WTC11 (cell line): ENCODE results near the gene MRTFA. TPM values are rescaled to one million over a fixed set of nuclear protein-coding genes. Genes with fewer than 3 reads are reported as not detected.

Experiments used
- ATAC-seq: fragments of 200-7000 bp; cut with Tn5 transposase; 2 replicates; pipeline ENCODE4 v1.10.0; 2021; ENCODE audit warnings: mild to moderate bottlenecking, moderate library complexity
- CTCF ChIA-PET: fragments of 300-600 bp; sonication (Branson Sonifier 250); formaldehyde crosslinking; loops from one replicate; lab custom pipeline; 2021; ENCODE audit warnings: antibody characterized with exemption; lab: Charles Lee
- POLR2A ChIA-PET: fragments of 350-600 bp; sonication (Branson Sonifier 250); formaldehyde crosslinking; loops from one replicate; lab custom pipeline; 2021; ENCODE audit warnings: antibody characterized with exemption; lab: Charles Lee
- DNase-seq: peaks from one replicate; pipeline ENCODE4 v3.0.0; 2021; ENCODE audit warnings: low spot score
- H3K27ac Mint-ChIP-seq: 2 replicates; pipeline ENCODE4 v1.8.0; 2021; ENCODE audit warnings: mixed read lengths
- H3K27me3 Mint-ChIP-seq: 2 replicates; pipeline ENCODE4 v1.8.0; 2021; ENCODE audit warnings: low read depth, mild to moderate bottlenecking, moderate library complexity, mixed read lengths
- H3K36me3 Mint-ChIP-seq: 2 replicates; pipeline ENCODE4 v1.8.0; 2021; ENCODE audit warnings: mixed read lengths
- H3K4me1 Mint-ChIP-seq: 2 replicates; pipeline ENCODE4 v1.8.0; 2022; ENCODE audit warnings: mixed read lengths
- H3K4me3 Mint-ChIP-seq: 2 replicates; pipeline ENCODE4 v1.8.0; 2021; ENCODE audit warnings: mild to moderate bottlenecking, moderate library complexity, mixed read lengths
- H3K9me3 Mint-ChIP-seq: 2 replicates; pipeline ENCODE4 v1.8.0; 2021; ENCODE audit warnings: mixed read lengths
- AFF4 ChIP-seq: sonication (generic); formaldehyde crosslinking; IDR thresholded peaks from 2 replicates; pipeline ENCODE4 v1.8.1; 2023; ENCODE audit warnings: mild to moderate bottlenecking, missing genetic modification reagents, borderline replicate concordance
- CBFB ChIP-seq: sonication (generic); formaldehyde crosslinking; IDR thresholded peaks from 2 replicates; pipeline ENCODE4 v1.8.1; 2022; ENCODE audit warnings: mild to moderate bottlenecking, low read depth, missing genetic modification reagents
- CDX4 ChIP-seq: fragments of 250-450 bp; sonication (Bioruptor Pico); IDR thresholded peaks from 2 replicates; pipeline ENCODE4 v1.9.0; 2021; ENCODE audit warnings: moderate library complexity, mild to moderate bottlenecking, inconsistent platforms, borderline replicate concordance
- FOXP1 ChIP-seq: sonication (generic); formaldehyde crosslinking; IDR thresholded peaks from 2 replicates; pipeline ENCODE4 v1.8.0; 2022; ENCODE audit warnings: missing genetic modification reagents, mild to moderate bottlenecking, moderate library complexity, borderline replicate concordance
- GTF2I ChIP-seq: fragments of 250-450 bp; sonication (Bioruptor Pico); conservative IDR thresholded peaks from 2 replicates; pipeline ENCODE4 v1.4.0; 2021; ENCODE audit warnings: mild to moderate bottlenecking
- IRF2 ChIP-seq: sonication (generic); formaldehyde crosslinking; IDR thresholded peaks from 2 replicates; pipeline ENCODE4 v1.8.0; 2022; ENCODE audit warnings: low read depth, missing genetic modification reagents, borderline replicate concordance
- MLX ChIP-seq: sonication (generic); formaldehyde crosslinking; IDR thresholded peaks from 2 replicates; pipeline ENCODE4 v1.8.1; 2023; ENCODE audit warnings: mild to moderate bottlenecking, missing genetic modification reagents, moderate library complexity
- NR1H2 ChIP-seq: sonication (generic); formaldehyde crosslinking; IDR thresholded peaks from 2 replicates; pipeline ENCODE4 v1.9.0; 2021; ENCODE audit warnings: mild to moderate bottlenecking, moderate library complexity, missing genetic modification reagents
- PRRX2 ChIP-seq: fragments of 250-450 bp; sonication (Bioruptor Pico); IDR thresholded peaks from 2 replicates; pipeline ENCODE4 v1.8.0; 2021; ENCODE audit warnings: mild to moderate bottlenecking
- RELA ChIP-seq: sonication (generic); formaldehyde crosslinking; IDR thresholded peaks from 2 replicates; pipeline ENCODE4 v1.8.1; 2022; ENCODE audit warnings: missing genetic modification reagents, mild to moderate bottlenecking, borderline replicate concordance
- SMAD3 ChIP-seq: sonication (generic); formaldehyde crosslinking; IDR thresholded peaks from 2 replicates; pipeline ENCODE4 v1.8.0; 2022; ENCODE audit warnings: missing genetic modification reagents, mild to moderate bottlenecking, borderline replicate concordance
- SOX15 ChIP-seq: fragments of 250-450 bp; sonication (Bioruptor Pico); IDR thresholded peaks from 2 replicates; pipeline ENCODE4 v1.9.0; 2021; ENCODE audit warnings: mild to moderate bottlenecking
- STAT6 ChIP-seq: sonication (generic); formaldehyde crosslinking; conservative IDR thresholded peaks from 2 replicates; pipeline ENCODE4 v1.8.1; 2023; ENCODE audit warnings: mild to moderate bottlenecking, low read depth, missing genetic modification reagents, moderate library complexity
- TEAD4 ChIP-seq: sonication (generic); formaldehyde crosslinking; IDR thresholded peaks from 2 replicates; pipeline ENCODE4 v1.8.0; 2022; ENCODE audit warnings: mild to moderate bottlenecking, missing genetic modification reagents
- USF2 ChIP-seq: sonication (generic); formaldehyde crosslinking; IDR thresholded peaks from 2 replicates; pipeline ENCODE4 v1.8.1; 2023; ENCODE audit warnings: mild to moderate bottlenecking, missing genetic modification reagents, moderate library complexity
- ZNF281 ChIP-seq: sonication (generic); formaldehyde crosslinking; IDR thresholded peaks from 2 replicates; pipeline ENCODE4 v1.8.0; 2023; ENCODE audit warnings: mild to moderate bottlenecking, missing genetic modification reagents
- ZNF416 ChIP-seq: fragments of 250-450 bp; sonication (Bioruptor Pico); IDR thresholded peaks from 2 replicates; pipeline ENCODE4 v1.9.0; 2021; ENCODE audit warnings: mild to moderate bottlenecking, inconsistent platforms
- ZNF423 ChIP-seq: fragments of 250-450 bp; sonication (Bioruptor Pico); IDR thresholded peaks from 2 replicates; pipeline ENCODE4 v2.1.2; 2022; ENCODE audit warnings: mild to moderate bottlenecking, moderate library complexity
- ZNF425 ChIP-seq: fragments of 250-450 bp; sonication (Bioruptor Pico); conservative IDR thresholded peaks from 2 replicates; pipeline ENCODE4 v1.9.0; 2021; ENCODE audit warnings: mild to moderate bottlenecking
- total RNA-seq: library from RNA; stranded (reverse); gene quantifications from 3 replicates; pipeline ENCODE4 v1.2.3, GENCODE V29; 2021

MRTFA gene
- total RNA-seq, 1 experiment from 2014 or later: 48.4 TPM

- H3K4me3 Mint-ChIP-seq: no peak overlapping the region
- H3K36me3 Mint-ChIP-seq: peaks cover 13% of the 10 kb centered on the region
- POLR2A ChIA-PET: interaction anchor here (0.6 kb wide), 1 partner anchor 489 kb away, joined by 3 read pairs; no protein-coding TSS in a partner anchor
- TF ChIP-seq SOX15 (no peak), FOXP1 (CRISPR knock-in tag) (no peak), AFF4 (CRISPR knock-in tag) (no peak)
- TF ChIP-seq, all 79 proteins: peak for 0
- CTCF ChIA-PET: interaction anchor here (0.5 to 2.6 kb wide), 5 partner anchors 10 to 62 kb away, joined by 3 to 16 read pairs (median 3); no protein-coding TSS in a partner anchor
- ATAC-seq (no peak), DNase-seq (no peak)
- Mint-ChIP-seq H3K27ac (no peak overlapping the region; the same call in 1 of the 2 replicates), H3K9me3 (no peaks in the 10 kb centered on the region), H3K4me1 (no peaks in the 10 kb centered on the region), H3K27me3 (no peaks in the 10 kb centered on the region)
These were observed 209.8 kb downstream of the MRTFA start for GRCh38 chr22:40426594-40427333.

GRCh38 chr22:40425082-40425481 is 211.4 kb downstream of the MRTFA start:
- H3K9me3 Mint-ChIP-seq: no peaks in the 10 kb centered on the region
- no peak for TF ChIP-seq RELA
- no peak for TF ChIP-seq ZNF281
- no peak for TF ChIP-seq NR1H2 (CRISPR knock-in tag)
- no peak for TF ChIP-seq PRRX2 (CRISPR knock-in tag)
- no peak for TF ChIP-seq CBFB (CRISPR knock-in tag)
- no peak for TF ChIP-seq TEAD4
- TF ChIP-seq GTF2I (CRISPR knock-in tag): no peak
- TF ChIP-seq MLX (CRISPR knock-in tag): no peak
- no peak for TF ChIP-seq ZNF425
- TF ChIP-seq CDX4 (CRISPR knock-in tag): no peak
- no peak for TF ChIP-seq STAT6 (CRISPR knock-in tag)
- TF ChIP-seq SMAD3 (CRISPR knock-in tag): no peak
- no peak for TF ChIP-seq ZNF416 (CRISPR knock-in tag)
- TF ChIP-seq IRF2 (CRISPR knock-in tag): no peak
- TF ChIP-seq ZNF423 (CRISPR knock-in tag): no peak
- no peak for TF ChIP-seq USF2
- TF ChIP-seq SOX15: no peak
- no peaks in the 10 kb centered on the region for H3K4me1 Mint-ChIP-seq
- ATAC-seq (no peak), DNase-seq (no peak)
- peaks cover 11% of the 10 kb centered on the region for H3K36me3 Mint-ChIP-seq
- CTCF ChIA-PET: interaction anchor here (0.6 to 2.6 kb wide), 4 partner anchors 12 to 122 kb away, joined by 3 to 16 read pairs (median 5); no protein-coding TSS in a partner anchor
- no peak overlapping the region for H3K27ac Mint-ChIP-seq
- POLR2A ChIA-PET: no interaction called here
- H3K27me3 Mint-ChIP-seq: no peaks in the 10 kb centered on the region
- no peak overlapping the region for H3K4me3 Mint-ChIP-seq
